GM12878 (cell line): ENCODE results near the gene NHSL2. TPM values are rescaled to one million over a fixed set of nuclear protein-coding genes. Genes with fewer than 3 reads are reported as not detected.

ENCODE experiments used
- ATAC-seq: fragments of 200-7000 bp; cut with Tn5 transposase; 3 replicates; pipeline ENCODE4 v1.9.1; 2020; ENCODE audit warnings: mild to moderate bottlenecking, moderate library complexity
- BruUV-seq: library from RNA; stranded (reverse); fragments of 400-500 nt; replicated peaks from 2 replicates; lab custom pipeline; 2021; lab: Mats Ljungman, UMichigan
- CTCF ChIA-PET: fragments of 300-600 bp; sonication (Branson Sonifier 250); formaldehyde crosslinking; extraction: SDS; loops from one replicate; lab custom pipeline; 2021; ENCODE audit warnings: inconsistent platforms; lab: Yijun Ruan, JAX
- POLR2A ChIA-PET: fragments of 350-600 bp; formaldehyde crosslinking; extraction: SDS; loops from one replicate; lab custom pipeline; 2021; ENCODE audit warnings: inconsistent platforms; lab: Charles Lee
- RAD21 ChIA-PET: fragments of 300-600 bp; sonication (Branson Sonifier 250); formaldehyde crosslinking; loops from one replicate; lab custom pipeline; 2023; ENCODE audit warnings: antibody characterized with exemption; ENCODE audit not compliant: unreplicated experiment; lab: Charles Lee
- SMC1A ChIA-PET: fragments of 300-600 bp; sonication (Branson Sonifier 250); formaldehyde crosslinking; loops from one replicate; lab custom pipeline; 2023; ENCODE audit not compliant: unreplicated experiment, uncharacterized antibody; lab: Charles Lee
- DNase-seq: peaks from one replicate; pipeline ENCODE4 v3.0.0-alpha.2; 2011; ENCODE audit warnings: low read depth, low spot score
- FAIRE-seq: peaks from 3 replicates; lab custom pipeline; 2011; peaks lifted over from hg19 to GRCh38; lab: Jason Lieb, UNC
- H2AFZ ChIP-seq: 2 replicates; pipeline ENCODE4 v1.6.0; 2011; ENCODE audit warnings: low read depth, low read length, control low read depth; ENCODE audit not compliant: control insufficient read depth
- H3K27ac ChIP-seq: 2 replicates; pipeline ENCODE4 v1.5.1; 2011; ENCODE audit warnings: control low read depth; ENCODE audit not compliant: control insufficient read depth, insufficient read depth
- H3K27me3 ChIP-seq, 2 experiments: replicated peaks in 1 of 2; 2 replicates each; pipeline versions ENCODE4 v1.6.0 to v1.6.1; 2011; ENCODE audit warnings: low read length in 1 of 2; ENCODE audit not compliant: control insufficient read depth in 2 of 2, insufficient read depth in 2 of 2
- H3K36me3 ChIP-seq, 2 experiments: 2 replicates each; pipeline ENCODE4 v1.5.1; 2011; ENCODE audit warnings: low read length in 1 of 2; ENCODE audit not compliant: control insufficient read depth in 2 of 2, insufficient read depth in 2 of 2
- H3K4me1 ChIP-seq: 2 replicates; pipeline ENCODE4 v1.6.1; 2011; ENCODE audit warnings: mild to moderate bottlenecking, low read length, moderate library complexity, mixed read lengths; ENCODE audit not compliant: control insufficient read depth, insufficient read depth
- H3K4me2 ChIP-seq: 2 replicates; pipeline ENCODE4 v1.6.0; 2011; ENCODE audit warnings: control low read depth; ENCODE audit not compliant: control insufficient read depth, insufficient read depth
- H3K4me3 ChIP-seq: fragments of 200-600 bp; sonication (generic); 2 replicates; pipeline ENCODE4 v1.5.1; 2016
- H3K79me2 ChIP-seq: 2 replicates; pipeline ENCODE4 v1.6.0; 2011; ENCODE audit warnings: low read length; ENCODE audit not compliant: control insufficient read depth, insufficient read depth
- H3K9ac ChIP-seq: 2 replicates; pipeline ENCODE4 v1.8.0; 2011; ENCODE audit warnings: low read length, control low read depth, mixed read lengths; ENCODE audit not compliant: control insufficient read depth, insufficient read depth
- H3K9me3 ChIP-seq: replicated peaks from 3 replicates; pipeline ENCODE4 v1.5.1; 2011; ENCODE audit warnings: mild to moderate bottlenecking, low read length; ENCODE audit not compliant: control insufficient read depth, insufficient read depth
- H4K20me1 ChIP-seq: 2 replicates; pipeline ENCODE4 v1.6.0; 2011; ENCODE audit not compliant: control insufficient read depth, insufficient read depth
- E2F4 ChIP-seq: IDR thresholded peaks from 2 replicates; pipeline ENCODE4 v1.6.1; 2012; ENCODE audit warnings: low read depth, low read length, improper control_type of control experiment
- E4F1 ChIP-seq: fragments of 450-650 bp; IDR thresholded peaks from 2 replicates; pipeline ENCODE4 v1.6.1; 2018; ENCODE audit warnings: borderline replicate concordance, mild to moderate bottlenecking; ENCODE audit not compliant: partially characterized antibody
- HDAC6 ChIP-seq: fragments of 200-600 bp; sonication (generic); IDR thresholded peaks from one replicate; pipeline ENCODE4 v1.8.0; 2017; ENCODE audit warnings: antibody characterized with exemption; ENCODE audit not compliant: unreplicated experiment
- RELA ChIP-seq: fragments of 450-650 bp; IDR thresholded peaks from 2 replicates; pipeline ENCODE4 v1.8.0; 2014; ENCODE audit warnings: borderline replicate concordance; ENCODE audit not compliant: partially characterized antibody
- ZBTB4 ChIP-seq: fragments of 450-650 bp; formaldehyde crosslinking; IDR thresholded peaks from 2 replicates; pipeline ENCODE4 v1.4.0; 2022; ENCODE audit warnings: mild to moderate bottlenecking, moderate library complexity
- WGBS: methylation state at CpG from one replicate; pipeline ENCODE4 v1.1.6; 2016; ENCODE audit warnings: low lambda C conversion rate; ENCODE audit not compliant: insufficient replicate concordance, insufficient coverage; ENCODE audit errors: missing lambda C conversion rate; 5-methylcytosine and 5-hydroxymethylcytosine counted together
- in situ Hi-C: fragments of 300-500 bp; cut with MboI; formaldehyde crosslinking; loops from 9 replicates; pipeline ENCODE4 v1.14.3; 2018; ENCODE audit warnings: mixed read lengths
- intact Hi-C: fragments of 100-400 bp; cut with micrococcal nuclease; formaldehyde crosslinking; loops from one replicate; pipeline ENCODE4 v1.14.2; 2022; ENCODE audit not compliant: unreplicated experiment
- polyA plus RNA-seq, 11 experiments: library from polyadenylated mRNA; depleted of rRNA in 4 of 11; unstranded in 6 of 11; stranded (reverse) in 5 of 11; fragments of >200 nt; fragmentation: Nextera tagmentation in 4 of 11; fragmentation: Illumina TruSeq in 1 of 11; extraction: Ambion mirVana in 4 of 11; extraction: Trizol in 1 of 11; gene quantifications; 1 replicate in 1 of 11; 2 replicates in 10 of 11; pipeline versions ENCODE4 v1.2.1 to v1.2.3, GENCODE V29; 2011 to 2016; ENCODE audit warnings: inconsistent platforms in 2 of 11, missing spikeins in 2 of 11, low read depth in 1 of 11
- total RNA-seq, 4 experiments: library from RNA; depleted of rRNA in 3 of 4; stranded (reverse); fragments of >200 nt in 3 of 4; fragmentation: Illumina TruSeq in 1 of 4; extraction: Trizol in 1 of 4; gene quantifications; 2 replicates each; pipeline versions ENCODE4 v1.2.1 to v1.2.3, GENCODE V29; 2013 to 2021

The NHSL2 gene
- total and polyA plus RNA-seq, 10 of the 15 experiments (the other 5 are each of a cell fraction or from before 2014, with no cell fraction given), result 0.05 to 0.53 (median 0.07) TPM; not detected in 2

GRCh38 chrX:72115380-72115779 is 204.7 kb downstream of the NHSL2 start:
- H3K27me3 ChIP-seq, result peaks cover 0 to 3% of the 10 kb centered on the region in 2 experiments; a peak in 2 of 4 replicates
- no peaks in the 10 kb centered on the region for H3K4me1 ChIP-seq
- ChIA-PET CTCF (interaction anchor here (1.2 kb wide), 1 partner anchor 12 kb away, joined by 3 read pairs; no protein-coding TSS in a partner anchor), SMC1A (interaction anchor here (1.1 kb wide), 1 partner anchor 10 kb away, joined by 3 read pairs; no protein-coding TSS in a partner anchor), RAD21 (no interaction called here), POLR2A (no interaction called here)
- in situ Hi-C loops, result no loop called here
- DNase-seq (no peak), ATAC-seq (no peak), FAIRE-seq (no peak)
- intact Hi-C loops, result no loop called here
- H3K27ac ChIP-seq, result no peak overlapping the region
- 6% methylated on average over 6 of the region's 7 CpGs for WGBS
- no peak overlapping the region for H3K9ac ChIP-seq
- H3K4me3 ChIP-seq, result no peak overlapping the region
- TF ChIP-seq RELA (no peak), E2F4 (no peak), E4F1 (no peak), HDAC6 (no peak), ZBTB4 (no peak)
- H3K79me2 ChIP-seq, result no peaks in the 10 kb centered on the region
- H3K36me3 ChIP-seq, result no peaks in the 10 kb centered on the region
- no peak overlapping the region for H3K4me2 ChIP-seq
- H3K9me3 ChIP-seq, result no peaks in the 10 kb centered on the region
- no peaks in the 10 kb centered on the region for H4K20me1 ChIP-seq
- BruUV-seq, result no TSS peak
- no peak overlapping the region for H2AFZ ChIP-seq
